NCI-H1048 (cell line): ENCODE data around the gene TMEM59.
"Not testable (repeated sequence)": the region's sequence is repeated elsewhere in the genome, so short reads cannot be mapped to it uniquely, and the experiment has no call there.

Experiments used
- DNase-seq: peaks from one replicate; lab custom pipeline; 2025; lab: John Stamatoyannopoulos, UW

The TMEM59 gene, protein sequence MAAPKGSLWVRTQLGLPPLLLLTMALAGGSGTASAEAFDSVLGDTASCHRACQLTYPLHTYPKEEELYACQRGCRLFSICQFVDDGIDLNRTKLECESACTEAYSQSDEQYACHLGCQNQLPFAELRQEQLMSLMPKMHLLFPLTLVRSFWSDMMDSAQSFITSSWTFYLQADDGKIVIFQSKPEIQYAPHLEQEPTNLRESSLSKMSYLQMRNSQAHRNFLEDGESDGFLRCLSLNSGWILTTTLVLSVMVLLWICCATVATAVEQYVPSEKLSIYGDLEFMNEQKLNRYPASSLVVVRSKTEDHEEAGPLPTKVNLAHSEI

GRCh38 chr1:54052934-54053744, at the start of gene TMEM59, which contains the start of gene TCEANC2:
TSS of gene TMEM59 (minus strand) at chr1:54053204. CDS start at chr1:54053188, 16 bp downstream.
TSS of gene TCEANC2 (plus strand) at chr1:54053608. CDS start at chr1:54054423, 815 bp downstream.
- peak; percentile 92 for DNase-seq

GRCh38 chr1:54100500-54100899, 47.5 kb upstream of the TMEM59 start:
- no peak for DNase-seq

DNA sequence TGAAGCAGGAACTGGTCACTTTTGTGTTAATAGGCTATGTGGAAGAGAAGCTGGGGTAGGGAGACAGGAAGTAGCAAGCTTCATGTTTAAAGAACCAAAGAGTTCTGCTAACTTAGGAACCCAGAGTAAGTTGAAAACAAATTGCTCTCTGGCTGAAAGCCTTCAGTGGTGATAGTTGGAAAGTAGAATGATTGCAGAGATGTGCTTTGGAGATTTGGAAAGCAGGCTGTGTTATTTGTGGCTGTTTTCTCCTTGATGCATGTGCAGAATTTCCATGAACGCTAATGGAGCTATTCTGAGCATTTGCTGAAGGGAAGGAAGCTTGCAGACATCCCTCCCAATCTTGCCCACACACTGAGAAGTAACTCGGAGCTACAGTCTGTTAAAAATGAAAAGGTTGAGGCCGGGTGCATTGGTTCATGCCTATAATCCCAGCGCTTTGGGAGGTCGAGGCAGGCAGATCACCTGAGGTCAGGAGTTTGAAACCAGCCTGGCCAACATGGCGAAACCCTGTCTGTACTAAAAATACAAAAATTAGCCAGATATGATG, 46.1 kb upstream of the TMEM59 start:
- no peak for DNase-seq

DNA sequence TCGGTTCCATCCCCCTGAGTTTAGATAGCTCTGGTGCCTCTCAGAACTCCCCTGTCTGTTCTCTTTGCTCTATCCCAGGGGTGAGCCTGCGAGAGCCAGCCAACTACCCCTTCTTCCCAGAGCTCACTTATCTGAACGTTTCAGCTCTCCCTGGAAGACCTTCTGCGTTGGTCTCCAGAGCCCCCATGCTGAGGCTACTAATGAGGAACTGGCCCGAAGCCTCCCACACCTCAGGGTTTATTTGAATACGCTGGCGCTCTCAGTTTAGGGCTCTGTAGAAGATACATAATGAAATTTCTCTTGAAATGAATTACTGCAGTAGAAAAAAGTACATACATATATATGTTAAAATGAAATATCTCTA, 43.9 kb upstream of the TMEM59 start:
- no peak for DNase-seq

DNA sequence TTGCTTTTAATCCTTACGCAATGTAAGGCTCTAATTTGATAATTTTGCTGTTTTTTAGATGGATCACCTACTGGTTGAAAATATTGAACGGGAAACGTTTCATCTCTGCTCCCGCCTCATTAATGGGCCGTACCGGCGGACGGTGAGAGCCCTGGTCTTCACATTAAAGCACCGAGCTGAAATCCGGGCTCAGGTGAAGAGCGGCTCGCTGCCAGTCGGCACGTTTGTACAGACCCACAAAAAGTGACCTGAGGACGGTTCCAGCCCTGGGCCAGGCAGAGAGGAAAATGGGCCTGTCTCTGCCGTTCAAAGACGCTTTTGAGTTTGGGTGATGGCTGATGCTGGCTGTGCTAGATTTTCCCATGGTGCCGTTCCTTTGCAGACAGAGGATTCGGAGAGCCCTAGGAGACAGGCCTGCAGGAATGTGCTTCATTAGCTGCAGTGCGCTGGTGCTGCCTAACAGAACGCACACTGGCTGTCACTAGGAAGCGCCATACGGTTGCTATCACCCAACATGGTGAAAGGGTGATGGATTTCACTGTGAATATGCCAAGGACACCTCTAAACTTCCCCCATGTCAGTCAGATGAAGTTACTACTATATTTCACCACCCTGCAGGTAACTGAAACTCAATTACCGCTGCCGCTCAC, 43.3 kb upstream of the TMEM59 start:
- no peak for DNase-seq

DNA sequence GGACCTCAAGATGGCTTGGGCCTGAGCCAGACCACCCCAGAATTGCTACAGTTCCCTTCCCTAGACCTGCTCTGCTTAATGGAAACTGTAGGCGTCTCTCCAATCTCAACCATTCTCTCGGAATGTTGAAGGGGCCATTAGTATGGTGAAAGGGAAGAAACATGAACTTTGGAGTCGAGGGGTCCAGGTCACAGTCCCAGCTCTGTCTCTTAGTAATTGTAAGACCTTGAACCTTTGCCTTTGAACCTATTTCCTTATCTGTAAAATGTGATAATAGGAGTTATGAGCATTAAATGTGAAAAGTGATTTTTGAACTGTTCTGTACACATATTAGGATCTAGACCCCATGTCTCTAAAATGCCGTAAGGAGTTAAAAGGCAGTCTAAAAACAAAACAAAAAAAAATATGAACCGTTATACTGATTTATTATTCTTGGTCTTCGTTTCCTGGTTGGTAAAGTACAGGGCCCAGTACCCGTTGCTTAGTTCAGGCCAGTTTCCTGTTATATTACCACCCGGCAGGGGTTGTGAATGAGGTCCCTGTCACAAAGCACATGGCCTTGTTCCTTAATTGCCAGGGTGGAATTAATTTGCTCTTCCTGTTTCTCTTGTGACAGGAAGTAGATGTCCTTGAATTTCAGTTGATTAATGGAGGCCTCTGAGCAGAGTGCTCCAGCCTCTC, 42.7 kb upstream of the TMEM59 start:
- DNase-seq, result no peak

GRCh38 chr1:54094730-54095105, 41.7 kb upstream of the TMEM59 start:
- not testable (repeated sequence) for DNase-seq

- no peak for DNase-seq
Observed at GRCh38 chr1:54094001-54094729, 41.2 kb upstream of the TMEM59 start.

DNA sequence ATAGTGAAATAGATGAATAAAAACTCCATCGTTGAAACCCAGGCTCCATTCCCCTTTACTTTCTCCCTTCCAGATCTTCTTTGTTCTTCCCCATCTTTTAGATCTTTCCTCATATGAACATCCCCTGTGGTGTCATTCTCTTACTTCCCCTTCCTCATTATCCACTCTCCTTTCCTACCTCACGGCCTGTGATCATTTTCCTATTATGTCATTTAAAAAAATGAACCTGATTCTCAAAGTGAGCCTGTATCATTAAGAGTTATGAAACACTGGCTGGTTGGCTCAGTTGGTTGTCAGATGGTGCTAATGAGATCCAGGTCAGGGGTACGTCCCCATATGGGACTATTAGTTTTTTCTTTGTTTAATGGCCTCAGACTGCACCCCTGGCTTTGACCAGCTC, 38.7 kb upstream of the TMEM59 start:
- no peak for DNase-seq

GRCh38 chr1:54088385-54088784, 35.4 kb upstream of the TMEM59 start:
- DNase-seq, result no peak

DNA sequence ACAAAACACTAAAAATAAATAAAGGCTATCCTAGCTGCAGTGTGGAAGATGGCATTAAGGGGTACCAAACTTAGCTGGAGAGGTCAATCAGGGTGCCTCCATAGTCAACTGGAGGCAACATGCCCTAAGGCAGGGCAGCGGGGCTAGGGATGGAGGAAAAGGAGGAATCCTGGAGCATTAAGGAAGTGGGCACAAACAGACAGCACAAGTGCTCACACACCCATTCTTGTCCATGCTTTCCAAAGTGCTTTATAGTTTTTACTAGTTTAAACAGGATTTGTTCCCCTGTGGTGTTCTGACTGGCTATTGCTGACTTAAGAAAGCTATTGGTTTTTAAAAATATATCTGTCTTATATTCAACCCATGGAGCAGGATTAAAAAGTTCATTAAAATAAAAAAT, 33.8 kb upstream of the TMEM59 start:
- no peak for DNase-seq

DNA sequence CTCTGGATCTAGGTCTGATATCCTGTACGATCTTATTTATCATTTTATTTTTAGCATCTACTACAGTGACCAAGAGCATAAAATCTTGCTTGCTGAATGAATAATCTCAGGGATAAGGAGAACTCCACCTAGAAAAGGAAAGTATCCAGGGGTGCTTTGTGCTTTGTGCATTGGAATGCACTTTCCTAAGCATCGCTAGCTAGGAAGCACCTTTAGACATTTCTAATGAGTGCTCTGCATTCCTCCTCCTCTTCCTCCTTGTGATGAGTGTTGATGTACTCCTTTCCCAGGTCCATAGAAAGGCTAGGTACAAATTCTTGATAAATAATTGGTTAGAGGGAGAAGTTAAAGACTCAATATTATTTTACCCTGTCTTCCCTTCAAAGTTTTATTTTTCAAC, 31.8 kb upstream of the TMEM59 start:
- no peak for DNase-seq

DNA sequence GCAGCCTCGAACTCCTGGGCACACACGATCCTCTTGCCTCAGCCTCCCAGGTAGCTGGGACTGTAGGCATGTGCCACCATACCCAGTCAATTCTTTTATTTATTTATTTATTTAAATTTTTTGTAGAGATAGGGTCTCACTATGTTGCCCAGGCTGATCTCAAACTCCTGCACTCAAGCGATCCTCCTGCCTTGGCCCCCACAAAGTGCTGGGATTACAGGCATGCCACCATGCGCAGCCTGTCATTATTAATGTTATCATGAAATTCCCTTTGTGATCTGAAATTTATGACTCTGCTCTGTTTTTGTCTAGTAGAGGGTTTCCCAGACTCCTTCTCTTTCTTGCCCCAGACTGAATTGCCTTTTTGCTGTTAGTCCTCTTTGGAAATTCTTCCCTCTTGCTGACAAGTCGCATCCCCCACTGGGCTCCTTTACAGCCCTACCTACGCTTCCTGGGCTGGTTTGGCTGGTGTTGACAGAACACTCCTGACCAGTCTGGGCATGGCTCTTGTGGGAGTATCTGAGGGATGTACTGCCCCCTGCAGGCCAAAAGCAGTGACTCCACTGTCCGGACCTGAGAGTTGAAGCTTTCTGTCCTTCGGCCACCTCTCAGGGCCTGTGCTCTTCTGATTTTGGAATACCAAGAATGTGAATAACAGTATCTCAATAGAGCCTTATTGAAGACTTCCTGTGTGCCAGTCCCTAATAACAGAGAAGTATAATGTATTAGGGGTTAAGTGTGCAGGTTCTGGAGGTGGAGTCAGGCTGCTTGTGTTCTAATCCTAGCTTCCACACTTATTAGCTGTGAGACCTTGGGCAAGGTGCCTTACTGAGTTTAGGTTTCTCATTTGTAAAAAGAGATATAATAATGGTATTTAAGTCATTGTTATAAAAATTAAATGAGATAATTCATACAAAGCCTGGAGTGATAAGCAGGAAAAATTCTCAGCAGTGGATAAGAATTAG, 28.6 kb upstream of the TMEM59 start:
- DNase-seq, result no peak

- no peak for DNase-seq
Observed at GRCh38 chr1:54080598-54081049, 27.6 kb upstream of the TMEM59 start.

DNA sequence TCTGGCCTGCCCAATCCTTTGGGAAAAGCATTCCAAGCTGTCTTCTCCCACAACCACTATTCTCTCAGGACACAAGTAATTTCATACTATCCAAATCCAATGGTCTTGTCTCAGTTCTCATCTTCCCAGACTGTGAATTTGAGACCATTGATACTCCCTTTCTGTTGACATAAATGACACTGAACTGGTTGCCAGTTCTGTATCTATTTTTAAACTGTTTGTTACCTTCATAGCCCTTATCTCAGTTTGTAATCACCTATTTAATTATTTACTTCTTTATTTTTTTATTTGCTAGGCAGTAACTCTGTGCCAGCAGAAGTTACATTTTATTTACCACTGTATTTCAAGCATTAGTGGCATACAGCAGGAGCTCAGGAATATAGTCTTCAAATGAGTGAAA, 24.4 kb upstream of the TMEM59 start:
- no peak for DNase-seq

DNA sequence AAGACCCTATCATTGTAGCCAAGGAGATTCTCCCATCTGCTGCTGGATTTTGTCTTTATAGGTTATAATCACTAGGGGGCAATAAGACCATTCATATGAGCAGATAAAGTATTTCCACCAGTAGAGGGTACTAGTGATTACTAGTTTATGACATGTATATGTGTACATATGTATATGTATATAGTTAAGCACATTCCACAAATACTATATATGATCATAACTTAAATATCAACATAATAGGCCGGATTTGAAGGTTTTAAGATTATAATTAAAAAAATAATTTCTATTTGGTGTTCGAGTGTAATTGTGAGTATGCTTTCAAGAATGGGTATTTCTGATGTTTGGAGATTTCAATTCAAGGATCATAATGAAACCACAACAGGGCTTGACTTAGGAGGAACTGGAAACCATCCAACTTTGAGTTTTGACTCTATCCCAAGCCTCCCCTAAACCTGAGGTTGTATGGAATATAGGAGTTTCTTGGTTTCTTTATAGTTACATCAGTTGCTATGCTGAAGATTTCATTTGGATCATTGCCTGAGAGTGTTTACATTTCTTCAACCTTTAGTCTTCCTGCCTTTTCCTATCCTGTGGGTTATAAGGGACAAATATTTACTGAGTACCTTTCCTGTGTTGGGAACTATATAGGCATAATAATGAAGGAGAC, 17.3 kb upstream of the TMEM59 start:
- no peak for DNase-seq

GRCh38 chr1:54069791-54070170, 16.8 kb upstream of the TMEM59 start:
- DNase-seq, result no peak

DNA sequence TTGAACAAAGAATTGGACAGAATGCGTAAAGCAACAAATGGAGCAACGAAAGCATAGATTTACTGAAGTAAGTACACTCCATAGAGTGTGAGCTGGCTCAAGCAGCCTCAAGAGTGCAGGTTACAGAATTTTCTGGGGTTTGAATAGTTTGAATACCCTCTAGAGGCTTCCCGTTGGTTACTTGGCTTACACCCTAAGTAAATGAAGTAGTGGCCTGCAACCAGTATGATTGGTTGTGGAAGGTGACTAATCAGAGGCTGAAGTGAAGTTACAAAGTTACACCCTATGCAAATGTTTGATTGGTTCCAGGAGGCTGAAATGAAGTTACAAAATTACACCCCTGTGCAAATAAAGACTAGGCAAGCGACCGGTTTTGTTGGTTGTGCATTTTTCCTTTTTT, 11.3 kb upstream of the TMEM59 start:
- DNase-seq, result no peak

- no peak for DNase-seq
Observed at GRCh38 chr1:54054438-54054749, 1.4 kb upstream of the TMEM59 start.
